Stimulated activated CD8-positive, alpha-beta memory T cell treated with anti-CD3 and anti-CD28 coated beads, Interleukin-12 subunit alpha, Interleukin-12 subunit beta, amount 100 ng/mL, for 4 hours (primary cell): ENCODE measurements around the gene GMDS.

Experiments used
- DNase-seq: peaks from one replicate; pipeline ENCODE4 v3.0.0-alpha.2; 2020; ENCODE audit warnings: low read depth

The GMDS gene

GRCh38 chr6:1832844-1833787 is 412.3 kb downstream of the GMDS start:
- DNase-seq, result no peak

- DNase-seq, result no peak
Observed at GRCh38 chr6:1832358-1832757, 413.0 kb downstream of the GMDS start.

- DNase-seq, result no peak
Observed at GRCh38 chr6:1827984-1828793, 417.2 kb downstream of the GMDS start.

- no peak for DNase-seq
Observed at GRCh38 chr6:1825926-1826325, 419.5 kb downstream of the GMDS start.

- DNase-seq, result no peak
Observed at GRCh38 chr6:1825277-1825676, 420.1 kb downstream of the GMDS start.

- no peak for DNase-seq
Observed at GRCh38 chr6:1821513-1822183, 423.8 kb downstream of the GMDS start.

GRCh38 chr6:1821164-1821512 is 424.3 kb downstream of the GMDS start:
- DNase-seq, result no peak

GRCh38 chr6:1820714-1821113 is 424.7 kb downstream of the GMDS start:
- DNase-seq, result no peak

- DNase-seq, result no peak
Observed at GRCh38 chr6:1820165-1820564, 425.2 kb downstream of the GMDS start.

- no peak for DNase-seq
Observed at GRCh38 chr6:1819007-1819406, 426.4 kb downstream of the GMDS start.

GRCh38 chr6:1817033-1817761 is 428.2 kb downstream of the GMDS start:
- DNase-seq, result no peak

- DNase-seq, result no peak
Observed at GRCh38 chr6:1815827-1816452, 429.5 kb downstream of the GMDS start.

GRCh38 chr6:1814279-1814678 is 431.1 kb downstream of the GMDS start:
- no peak for DNase-seq

GRCh38 chr6:1812487-1812886 is 432.9 kb downstream of the GMDS start:
- no peak for DNase-seq

GRCh38 chr6:1812034-1812433 is 433.4 kb downstream of the GMDS start:
- no peak for DNase-seq

- no peak for DNase-seq
Observed at GRCh38 chr6:1810880-1811279, 434.5 kb downstream of the GMDS start.

- no peak for DNase-seq
Observed at GRCh38 chr6:1809291-1809988, 436.0 kb downstream of the GMDS start.

GRCh38 chr6:1806935-1807334 is 438.5 kb downstream of the GMDS start:
- DNase-seq, result no peak

- DNase-seq, result no peak
Observed at GRCh38 chr6:1802491-1803395, 442.7 kb downstream of the GMDS start.

GRCh38 chr6:1801401-1801800 is 444.0 kb downstream of the GMDS start:
- DNase-seq, result no peak
